Keratinocyte (primary cell): ENCODE measurements around the gene PHYH. TPM values are rescaled to one million over a fixed set of nuclear protein-coding genes. Genes with fewer than 3 reads are reported as not detected.

Source experiments
- DNase-seq: peaks from one replicate; pipeline ENCODE4 v3.0.0-alpha.2; 2011; ENCODE audit warnings: low read depth, missing footprints, low spot score
- FAIRE-seq: peaks from 2 replicates; lab custom pipeline; 2011; peaks lifted over from hg19 to GRCh38; lab: Jason Lieb, UNC
- H2AFZ ChIP-seq: 2 replicates; pipeline ENCODE4 v1.6.0; 2012; ENCODE audit warnings: low read length, control low read depth, inconsistent platforms; ENCODE audit not compliant: control insufficient read depth
- H3K27ac ChIP-seq: 2 replicates; pipeline ENCODE4 v1.5.1; 2011; ENCODE audit warnings: low read length; ENCODE audit not compliant: control insufficient read depth, insufficient read depth
- H3K27me3 ChIP-seq: 3 replicates; pipeline ENCODE4 v1.6.0; 2011; ENCODE audit warnings: low read length; ENCODE audit not compliant: control insufficient read depth, insufficient read depth; ENCODE audit errors: extremely low read depth
- H3K36me3 ChIP-seq, 2 experiments: 2 replicates in 1 of 2; 3 replicates in 1 of 2; pipeline ENCODE4 v1.5.1; 2011; ENCODE audit warnings: low read length in 2 of 2, mild to moderate bottlenecking in 1 of 2; ENCODE audit not compliant: control insufficient read depth in 2 of 2, insufficient read depth in 2 of 2; ENCODE audit errors: extremely low read depth in 1 of 2
- H3K4me1 ChIP-seq: 3 replicates; pipeline ENCODE4 v1.5.1; 2011; ENCODE audit warnings: low read length; ENCODE audit not compliant: control insufficient read depth, insufficient read depth; ENCODE audit errors: extremely low read depth
- H3K4me2 ChIP-seq: 3 replicates; pipeline ENCODE4 v1.6.0; 2011; ENCODE audit warnings: low read depth, low read length; ENCODE audit not compliant: control insufficient read depth, insufficient read depth; ENCODE audit errors: extremely low read depth
- H3K4me3 ChIP-seq, 3 experiments: fragments of 200-600 bp in 1 of 3; sonication (generic) in 1 of 3; 2 replicates in 2 of 3; 3 replicates in 1 of 3; pipeline ENCODE4 v1.5.1; 2011 to 2016; ENCODE audit warnings: low read length in 3 of 3, mild to moderate bottlenecking in 3 of 3, control low read depth in 2 of 3, inconsistent platforms in 1 of 3, low read depth in 1 of 3, mixed read lengths in 1 of 3, mixed run types in 1 of 3, moderate library complexity in 1 of 3; ENCODE audit not compliant: control insufficient read depth in 2 of 3, insufficient read depth in 2 of 3; ENCODE audit errors: extremely low read depth in 1 of 3
- H3K79me2 ChIP-seq: 2 replicates; pipeline ENCODE4 v1.6.0; 2012; ENCODE audit warnings: low read length; ENCODE audit not compliant: control insufficient read depth, insufficient read depth
- H3K9ac ChIP-seq: 3 replicates; pipeline ENCODE4 v1.6.0; 2011; ENCODE audit warnings: low read length; ENCODE audit not compliant: control insufficient read depth, insufficient read depth; ENCODE audit errors: extremely low read depth
- H3K9me1 ChIP-seq: 3 replicates; pipeline ENCODE4 v1.6.0; 2011; ENCODE audit warnings: low read length; ENCODE audit not compliant: control insufficient read depth, insufficient read depth; ENCODE audit errors: extremely low read depth
- H3K9me3 ChIP-seq: 2 replicates; pipeline ENCODE4 v1.5.1; 2012; ENCODE audit warnings: low read depth, low read length; ENCODE audit not compliant: control insufficient read depth
- H4K20me1 ChIP-seq: 3 replicates; pipeline ENCODE4 v1.6.0; 2011; ENCODE audit warnings: low read length; ENCODE audit not compliant: control insufficient read depth, insufficient read depth; ENCODE audit errors: extremely low read depth
- EZH2 ChIP-seq: IDR thresholded peaks from one replicate; pipeline ENCODE4 v1.6.1; 2012; ENCODE audit warnings: inconsistent platforms, mild to moderate bottlenecking, low read length, moderate library complexity
- dilution Hi-C: fragments of 300-500 bp; cut with MboI; formaldehyde crosslinking; loops from one replicate; pipeline ENCODE4 v1.7.0; 2020; ENCODE audit warnings: low sequenced_read_pairs; ENCODE audit not compliant: extremely low pct_ligation_motif_present
- polyA plus RNA-seq, 5 experiments: library from polyadenylated mRNA; depleted of rRNA in 3 of 5; stranded (reverse) in 3 of 5; stranded (forward) in 1 of 5; unstranded in 1 of 5; fragments of >200 nt; gene quantifications; 1 replicate in 1 of 5; 2 replicates in 3 of 5; 3 replicates in 1 of 5; pipeline versions ENCODE4 v1.2.1 to v1.2.3, GENCODE V29; 2011 to 2012; ENCODE audit warnings: missing spikeins in 2 of 5, low read depth in 1 of 5, low replicate concordance in 1 of 5
- TF ChIP-seq, protein P1 (sequence below), 3 experiments: IDR thresholded peaks in 1 of 3; conservative IDR thresholded peaks in 1 of 3; optimal IDR thresholded peaks in 1 of 3; 2 replicates in 2 of 3; 3 replicates in 1 of 3; pipeline versions ENCODE3 to v1.5.1; 2011; ENCODE audit warnings: low read length in 3 of 3, mild to moderate bottlenecking in 3 of 3, moderate library complexity in 2 of 3, control low read depth in 1 of 3, inconsistent platforms in 1 of 3; ENCODE audit not compliant: insufficient read depth in 2 of 3; ENCODE audit errors: extremely low read depth in 1 of 3

PHYH gene
- polyA plus RNA-seq, 1 donor (not counting 4 experiments of a cell fraction or from before 2014, with no cell fraction given): 11.5 TPM

DNA sequence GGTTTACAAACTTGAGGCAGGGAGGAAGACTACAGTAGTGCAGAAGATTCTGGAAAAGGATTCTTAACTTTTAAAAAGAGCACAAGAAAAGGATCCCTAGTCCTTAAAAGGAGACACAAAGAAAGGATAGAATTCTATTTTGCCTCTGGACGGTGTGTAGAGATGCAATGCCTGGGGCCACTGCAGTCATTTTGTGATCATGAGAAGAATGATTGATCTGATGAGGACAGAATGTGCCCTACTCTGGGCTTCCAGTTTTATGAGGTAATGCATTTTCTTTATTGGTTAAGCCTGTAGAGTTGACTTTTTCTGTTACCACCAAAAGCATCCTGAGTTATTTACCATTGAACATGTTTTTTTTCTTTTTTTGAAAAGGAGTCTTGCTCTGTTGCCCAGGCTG, 37.4 kb downstream of the PHYH start:
- dilution Hi-C loops: no loop called here
- Histone ChIP-seq H3K36me3 (no peaks in the 10 kb centered on the region), H3K27ac (no peak overlapping the region), H3K79me2 (no peaks in the 10 kb centered on the region), H3K27me3 (no peaks in the 10 kb centered on the region), H3K9me3 (no peaks in the 10 kb centered on the region), H4K20me1 (no peaks in the 10 kb centered on the region), H3K4me3 (no peak overlapping the region), H3K4me1 (no peaks in the 10 kb centered on the region), H3K4me2 (no peak overlapping the region), H3K9me1 (no peaks in the 10 kb centered on the region), H2AFZ (no peak overlapping the region), H3K9ac (no peak overlapping the region)
- DNase-seq (no peak), FAIRE-seq (no peak)
- TF ChIP-seq, protein P1, sequence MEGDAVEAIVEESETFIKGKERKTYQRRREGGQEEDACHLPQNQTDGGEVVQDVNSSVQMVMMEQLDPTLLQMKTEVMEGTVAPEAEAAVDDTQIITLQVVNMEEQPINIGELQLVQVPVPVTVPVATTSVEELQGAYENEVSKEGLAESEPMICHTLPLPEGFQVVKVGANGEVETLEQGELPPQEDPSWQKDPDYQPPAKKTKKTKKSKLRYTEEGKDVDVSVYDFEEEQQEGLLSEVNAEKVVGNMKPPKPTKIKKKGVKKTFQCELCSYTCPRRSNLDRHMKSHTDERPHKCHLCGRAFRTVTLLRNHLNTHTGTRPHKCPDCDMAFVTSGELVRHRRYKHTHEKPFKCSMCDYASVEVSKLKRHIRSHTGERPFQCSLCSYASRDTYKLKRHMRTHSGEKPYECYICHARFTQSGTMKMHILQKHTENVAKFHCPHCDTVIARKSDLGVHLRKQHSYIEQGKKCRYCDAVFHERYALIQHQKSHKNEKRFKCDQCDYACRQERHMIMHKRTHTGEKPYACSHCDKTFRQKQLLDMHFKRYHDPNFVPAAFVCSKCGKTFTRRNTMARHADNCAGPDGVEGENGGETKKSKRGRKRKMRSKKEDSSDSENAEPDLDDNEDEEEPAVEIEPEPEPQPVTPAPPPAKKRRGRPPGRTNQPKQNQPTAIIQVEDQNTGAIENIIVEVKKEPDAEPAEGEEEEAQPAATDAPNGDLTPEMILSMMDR (optimal IDR thresholded peaks at IDR 0.05 in 1 of 3, IDR thresholded peaks at IDR 0.05 in 1 of 3, conservative IDR thresholded peaks at IDR 0.05 in 1 of 3; ENCODE audit: extremely low read depth in 1 of 3, insufficient read depth in 2 of 3, low read length in 3 of 3): no peak
- no peak for TF ChIP-seq EZH2

DNA sequence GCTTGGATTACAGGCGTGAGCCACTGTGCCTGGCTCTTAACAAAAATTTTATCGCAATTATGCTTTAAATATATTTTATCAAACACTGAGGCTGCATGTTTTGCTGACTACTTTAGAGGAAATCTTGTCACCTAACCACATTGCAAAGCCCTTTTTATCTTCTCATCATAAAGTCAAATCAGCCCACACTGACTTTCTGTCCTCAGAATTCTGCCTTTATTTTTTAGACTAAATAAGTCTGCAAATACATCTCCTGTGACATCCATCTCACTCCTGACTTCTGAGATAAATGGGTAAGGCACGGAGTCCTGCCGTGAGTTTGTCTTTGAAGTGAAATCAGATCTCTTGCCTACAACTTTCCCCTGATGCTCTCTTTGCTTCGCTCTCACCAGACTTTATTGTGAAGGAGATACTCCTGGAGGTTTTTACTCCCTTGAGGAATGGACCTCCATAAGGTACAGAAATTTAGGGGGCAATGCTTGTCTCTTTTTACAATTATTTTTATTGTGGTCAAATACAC, 42.2 kb downstream of the PHYH start:
- FAIRE-seq (no peak), DNase-seq (no peak)
- Histone ChIP-seq H3K4me2 (no peak overlapping the region), H3K9me1 (no peaks in the 10 kb centered on the region), H4K20me1 (no peaks in the 10 kb centered on the region), H3K9me3 (no peaks in the 10 kb centered on the region), H3K79me2 (no peaks in the 10 kb centered on the region), H3K9ac (no peak overlapping the region), H3K4me3 (no peak overlapping the region), H3K36me3 (no peaks in the 10 kb centered on the region), H2AFZ (no peak overlapping the region), H3K27me3 (no peaks in the 10 kb centered on the region), H3K4me1 (no peaks in the 10 kb centered on the region), H3K27ac (no peak overlapping the region)
- TF ChIP-seq, protein P1 (optimal IDR thresholded peaks at IDR 0.05 in 1 of 3, IDR thresholded peaks at IDR 0.05 in 1 of 3, conservative IDR thresholded peaks at IDR 0.05 in 1 of 3; ENCODE audit: extremely low read depth in 1 of 3, insufficient read depth in 2 of 3, low read length in 3 of 3): no peak
- no peak for TF ChIP-seq EZH2
- dilution Hi-C loops: no loop called here
